ENCODE measurements around the gene CACNA1B.

Gene CACNA1B

DNA sequence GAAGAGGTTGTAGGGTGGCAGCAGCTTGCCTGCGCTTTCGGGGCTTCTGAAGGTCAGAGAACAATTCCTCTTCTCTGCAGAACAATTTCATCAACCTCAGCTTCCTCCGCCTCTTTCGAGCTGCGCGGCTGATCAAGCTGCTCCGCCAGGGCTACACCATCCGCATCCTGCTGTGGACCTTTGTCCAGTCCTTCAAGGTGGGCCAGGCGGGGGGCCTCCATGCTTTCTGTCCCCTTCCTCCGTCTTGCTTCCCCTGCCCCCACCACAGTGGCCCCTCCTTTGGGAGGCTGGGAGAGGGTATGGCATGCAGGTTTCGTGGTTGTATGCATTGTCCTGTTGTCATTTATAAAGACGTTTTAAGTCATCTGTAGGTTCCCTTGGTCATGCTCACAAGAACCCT lies 195.8 kb downstream of the CACNA1B start:
- DNase-seq (ENCODE audit: low read depth in 2 of 2): no peak
- TF ChIP-seq, protein P1, sequence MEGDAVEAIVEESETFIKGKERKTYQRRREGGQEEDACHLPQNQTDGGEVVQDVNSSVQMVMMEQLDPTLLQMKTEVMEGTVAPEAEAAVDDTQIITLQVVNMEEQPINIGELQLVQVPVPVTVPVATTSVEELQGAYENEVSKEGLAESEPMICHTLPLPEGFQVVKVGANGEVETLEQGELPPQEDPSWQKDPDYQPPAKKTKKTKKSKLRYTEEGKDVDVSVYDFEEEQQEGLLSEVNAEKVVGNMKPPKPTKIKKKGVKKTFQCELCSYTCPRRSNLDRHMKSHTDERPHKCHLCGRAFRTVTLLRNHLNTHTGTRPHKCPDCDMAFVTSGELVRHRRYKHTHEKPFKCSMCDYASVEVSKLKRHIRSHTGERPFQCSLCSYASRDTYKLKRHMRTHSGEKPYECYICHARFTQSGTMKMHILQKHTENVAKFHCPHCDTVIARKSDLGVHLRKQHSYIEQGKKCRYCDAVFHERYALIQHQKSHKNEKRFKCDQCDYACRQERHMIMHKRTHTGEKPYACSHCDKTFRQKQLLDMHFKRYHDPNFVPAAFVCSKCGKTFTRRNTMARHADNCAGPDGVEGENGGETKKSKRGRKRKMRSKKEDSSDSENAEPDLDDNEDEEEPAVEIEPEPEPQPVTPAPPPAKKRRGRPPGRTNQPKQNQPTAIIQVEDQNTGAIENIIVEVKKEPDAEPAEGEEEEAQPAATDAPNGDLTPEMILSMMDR (IDR thresholded peaks at IDR 0.05; ENCODE audit: low read depth, low read length): no peak
- H3K4me3 ChIP-seq (replicated peaks in 1 of 2; ENCODE audit: low read depth in 2 of 2, low read length in 2 of 2): no peak overlapping the region

GRCh38 chr9:138073808-138074207 lies 196.2 kb downstream of the CACNA1B start:
- no peak overlapping the region for H3K4me3 ChIP-seq (replicated peaks in 1 of 2; ENCODE audit: low read depth in 2 of 2, low read length in 2 of 2)
- DNase-seq (ENCODE audit: low read depth in 2 of 2): no peak
- TF ChIP-seq, protein P1 (IDR thresholded peaks at IDR 0.05; ENCODE audit: low read depth, low read length): no peak

DNA sequence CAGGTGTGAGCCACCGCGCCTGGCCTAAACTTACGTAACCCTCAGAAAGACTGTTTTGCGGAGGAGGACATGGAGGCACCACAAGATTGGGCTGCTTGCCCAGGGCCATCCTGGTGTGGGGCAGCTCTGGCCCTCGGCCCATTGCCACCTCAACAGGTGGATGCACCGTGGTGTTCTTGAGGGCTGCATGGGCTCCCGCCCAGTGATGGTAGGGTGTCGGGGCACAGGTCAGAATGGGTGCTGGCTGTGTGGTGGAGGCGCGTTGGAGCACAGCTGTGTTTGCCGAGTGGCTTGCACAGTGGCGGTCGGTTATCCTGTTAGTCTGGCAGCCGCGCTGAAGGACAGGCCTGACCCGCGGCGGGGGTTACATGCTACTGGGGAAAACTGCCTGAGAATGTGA lies 196.9 kb downstream of the CACNA1B start:
- no peak overlapping the region for H3K4me3 ChIP-seq (replicated peaks in 1 of 2; ENCODE audit: low read depth in 2 of 2, low read length in 2 of 2)
- TF ChIP-seq, protein P1 (IDR thresholded peaks at IDR 0.05; ENCODE audit: low read depth, low read length): no peak
- no peak for DNase-seq (ENCODE audit: low read depth in 2 of 2)

DNA sequence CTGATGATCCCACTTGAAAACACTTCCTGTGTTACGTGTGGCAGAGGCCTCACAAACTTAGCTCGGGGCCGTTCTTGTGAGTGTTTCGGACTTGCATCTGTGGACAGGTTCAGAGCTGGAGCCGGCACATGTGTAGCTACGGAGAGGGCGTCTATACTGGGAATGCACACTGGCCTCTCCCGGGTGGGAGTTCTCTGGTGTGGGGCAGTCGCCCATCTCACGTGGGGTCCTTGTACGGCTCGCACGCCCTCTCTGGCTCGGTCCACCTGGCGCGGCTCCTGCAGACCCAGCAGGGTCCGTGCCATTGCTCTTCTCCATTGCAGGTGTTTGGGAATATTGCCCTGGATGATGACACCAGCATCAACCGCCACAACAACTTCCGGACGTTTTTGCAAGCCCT lies 197.9 kb downstream of the CACNA1B start:
- no peak overlapping the region for H3K4me3 ChIP-seq (replicated peaks in 1 of 2; ENCODE audit: low read depth in 2 of 2, low read length in 2 of 2)
- no peak for DNase-seq (ENCODE audit: low read depth in 2 of 2)
- TF ChIP-seq, protein P1 (IDR thresholded peaks at IDR 0.05; ENCODE audit: low read depth, low read length): no peak

DNA sequence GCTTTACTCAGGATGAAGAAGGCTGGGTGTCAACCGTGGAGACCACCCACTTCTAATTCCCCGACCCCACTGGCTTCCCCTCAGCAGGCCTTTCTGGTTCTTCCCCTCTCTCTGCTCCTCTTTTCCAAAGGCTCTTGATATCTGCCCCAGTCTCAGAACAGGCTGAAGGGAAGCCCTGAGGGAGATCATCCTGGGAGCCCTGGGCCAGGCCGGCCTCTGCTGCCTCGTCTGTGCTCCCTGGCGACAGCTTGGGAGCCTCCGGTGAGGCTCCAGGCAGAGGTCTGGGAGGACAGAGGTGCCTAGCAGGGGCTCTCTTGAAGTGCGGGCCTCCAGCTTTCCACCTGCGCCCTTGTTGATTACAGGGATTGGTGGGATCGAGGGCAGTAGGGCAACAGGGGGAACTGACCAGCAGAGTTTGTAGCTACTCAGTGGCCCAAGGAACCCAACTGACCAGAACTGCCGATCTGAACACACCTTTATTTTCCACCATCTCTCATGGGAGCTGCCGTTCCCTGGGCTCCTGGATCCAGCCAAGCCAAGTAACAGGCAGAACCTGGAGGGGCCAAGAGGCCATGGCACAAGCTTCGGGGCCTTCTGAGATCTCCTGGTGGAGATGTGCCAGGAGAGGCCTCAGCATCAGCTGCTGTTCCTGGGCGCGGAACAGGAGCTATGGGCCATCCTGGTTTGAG lies 198.5 kb downstream of the CACNA1B start:
- DNase-seq (ENCODE audit: low read depth in 2 of 2): no peak
- TF ChIP-seq, protein P1 (IDR thresholded peaks at IDR 0.05; ENCODE audit: low read depth, low read length): no peak
- no peak overlapping the region for H3K4me3 ChIP-seq (replicated peaks in 1 of 2; ENCODE audit: low read depth in 2 of 2, low read length in 2 of 2)

DNA sequence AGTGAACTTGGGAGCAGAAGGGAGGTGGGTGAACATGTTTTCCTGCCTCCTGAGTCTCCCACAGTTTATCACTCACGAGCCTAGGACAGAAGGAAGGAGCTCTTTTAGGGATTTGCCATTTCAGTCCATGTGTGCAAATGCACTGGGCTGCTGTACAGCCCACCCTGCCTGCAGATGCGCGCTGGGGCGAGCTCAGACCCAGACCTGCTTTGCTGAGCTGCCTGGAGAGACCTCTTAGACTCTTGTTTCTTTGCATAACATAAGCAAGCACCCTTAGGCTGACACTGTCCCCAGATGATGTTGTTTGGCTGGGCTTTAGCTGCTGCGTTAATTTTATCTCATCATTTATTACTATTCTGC lies 199.0 kb downstream of the CACNA1B start:
- no peak overlapping the region for H3K4me3 ChIP-seq (replicated peaks in 1 of 2; ENCODE audit: low read depth in 2 of 2, low read length in 2 of 2)
- no peak for DNase-seq (ENCODE audit: low read depth in 2 of 2)
- TF ChIP-seq, protein P1 (IDR thresholded peaks at IDR 0.05; ENCODE audit: low read depth, low read length): no peak

GRCh38 chr9:138077126-138077525 lies 199.5 kb downstream of the CACNA1B start:
- no peak for DNase-seq (ENCODE audit: low read depth in 2 of 2)
- no peak overlapping the region for H3K4me3 ChIP-seq (replicated peaks in 1 of 2; ENCODE audit: low read depth in 2 of 2, low read length in 2 of 2)
- TF ChIP-seq, protein P1 (IDR thresholded peaks at IDR 0.05; ENCODE audit: low read depth, low read length): no peak
